WI38 (cell line): Measurements from ENCODE around the gene PLIN4.

Experiments used
- H3K4me3 ChIP-seq: 2 replicates; pipeline ENCODE4 v1.5.1; 2011; ENCODE audit warnings: low read depth, mild to moderate bottlenecking, control low read depth, low read length
- TF ChIP-seq, protein P1 (sequence below): IDR thresholded peaks from 2 replicates; pipeline ENCODE4 v1.5.1; 2012; ENCODE audit warnings: low read depth, mild to moderate bottlenecking, control low read depth, low read length

Gene PLIN4

DNA sequence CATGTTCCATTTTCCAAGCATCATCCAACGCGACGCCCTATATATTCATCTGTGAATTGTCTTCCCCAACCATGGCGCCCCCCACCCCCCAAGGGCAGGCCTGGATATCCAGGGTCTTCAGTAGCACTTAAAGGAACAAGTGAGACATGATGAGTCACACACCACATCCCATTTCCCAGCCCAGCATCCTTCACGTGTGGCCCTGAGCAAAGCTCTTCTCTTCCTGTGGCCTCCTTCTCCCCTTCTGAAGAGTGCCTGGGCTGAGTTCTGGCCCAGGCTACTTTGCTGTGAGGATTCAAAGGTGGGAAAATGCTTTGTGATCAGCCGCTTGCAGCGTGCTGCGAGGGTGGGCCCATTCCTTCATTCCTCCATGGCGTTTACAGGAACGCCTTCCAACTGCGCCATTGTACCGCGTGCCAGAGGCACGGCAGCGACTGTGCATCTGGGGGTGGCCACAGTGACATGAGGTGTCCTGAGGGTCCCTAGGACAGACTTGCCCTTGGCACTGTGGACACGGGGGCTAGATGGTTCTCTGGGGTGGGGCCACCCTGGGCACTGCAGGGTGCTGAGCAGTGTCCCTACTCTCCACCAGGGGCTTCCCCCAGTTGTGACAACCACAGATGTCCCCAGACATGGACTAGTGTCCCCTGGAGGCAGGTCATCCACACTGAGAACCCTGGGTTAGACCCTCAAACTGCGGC lies 11.7 kb downstream of the PLIN4 start:
- no peak overlapping the region for H3K4me3 ChIP-seq
- TF ChIP-seq, protein P1, sequence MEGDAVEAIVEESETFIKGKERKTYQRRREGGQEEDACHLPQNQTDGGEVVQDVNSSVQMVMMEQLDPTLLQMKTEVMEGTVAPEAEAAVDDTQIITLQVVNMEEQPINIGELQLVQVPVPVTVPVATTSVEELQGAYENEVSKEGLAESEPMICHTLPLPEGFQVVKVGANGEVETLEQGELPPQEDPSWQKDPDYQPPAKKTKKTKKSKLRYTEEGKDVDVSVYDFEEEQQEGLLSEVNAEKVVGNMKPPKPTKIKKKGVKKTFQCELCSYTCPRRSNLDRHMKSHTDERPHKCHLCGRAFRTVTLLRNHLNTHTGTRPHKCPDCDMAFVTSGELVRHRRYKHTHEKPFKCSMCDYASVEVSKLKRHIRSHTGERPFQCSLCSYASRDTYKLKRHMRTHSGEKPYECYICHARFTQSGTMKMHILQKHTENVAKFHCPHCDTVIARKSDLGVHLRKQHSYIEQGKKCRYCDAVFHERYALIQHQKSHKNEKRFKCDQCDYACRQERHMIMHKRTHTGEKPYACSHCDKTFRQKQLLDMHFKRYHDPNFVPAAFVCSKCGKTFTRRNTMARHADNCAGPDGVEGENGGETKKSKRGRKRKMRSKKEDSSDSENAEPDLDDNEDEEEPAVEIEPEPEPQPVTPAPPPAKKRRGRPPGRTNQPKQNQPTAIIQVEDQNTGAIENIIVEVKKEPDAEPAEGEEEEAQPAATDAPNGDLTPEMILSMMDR, result no peak

DNA sequence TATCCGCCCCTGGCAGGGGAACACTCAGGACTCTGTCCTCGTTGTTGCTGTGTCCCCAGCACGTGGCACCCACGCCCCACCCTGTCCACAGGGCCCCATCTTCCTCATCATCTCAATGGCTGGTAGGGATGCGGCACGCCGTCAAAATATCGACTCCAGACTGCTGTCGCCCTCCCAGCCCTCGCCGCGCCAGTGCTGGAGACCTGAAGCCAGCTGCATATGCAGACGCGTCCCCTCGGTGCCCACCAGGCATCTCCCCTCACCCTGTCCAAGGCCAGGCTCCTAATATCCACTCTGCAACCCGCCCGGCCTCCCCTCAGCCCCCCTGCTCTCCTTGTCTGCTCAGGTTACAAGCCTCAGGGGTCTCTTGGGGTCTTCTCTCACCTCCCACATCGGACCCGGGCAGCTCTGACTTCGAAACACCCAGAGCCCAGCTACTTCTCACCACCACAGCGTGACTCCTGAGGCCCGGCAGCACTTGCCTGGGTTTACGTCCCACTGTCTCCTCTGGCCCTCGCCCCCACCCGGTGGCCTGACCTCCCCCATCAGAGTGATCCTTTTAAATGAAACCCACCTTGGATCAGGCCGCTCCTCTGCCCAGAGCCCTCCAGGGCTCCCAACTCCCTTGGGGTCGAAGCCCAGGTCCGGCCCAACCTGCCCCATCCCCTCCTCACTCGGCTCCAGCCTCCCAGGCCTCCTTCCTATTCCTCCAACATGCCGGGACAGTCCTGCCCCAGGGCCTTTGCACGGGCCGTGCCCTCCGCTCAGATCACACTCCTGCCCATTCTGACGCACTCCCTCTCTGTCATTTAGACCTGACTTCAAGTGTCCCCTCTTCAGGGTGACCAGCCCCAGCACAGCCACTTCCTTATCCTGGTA lies 12.5 kb downstream of the PLIN4 start:
- H3K4me3 ChIP-seq, result no peak overlapping the region
- TF ChIP-seq, protein P1, result no peak

DNA sequence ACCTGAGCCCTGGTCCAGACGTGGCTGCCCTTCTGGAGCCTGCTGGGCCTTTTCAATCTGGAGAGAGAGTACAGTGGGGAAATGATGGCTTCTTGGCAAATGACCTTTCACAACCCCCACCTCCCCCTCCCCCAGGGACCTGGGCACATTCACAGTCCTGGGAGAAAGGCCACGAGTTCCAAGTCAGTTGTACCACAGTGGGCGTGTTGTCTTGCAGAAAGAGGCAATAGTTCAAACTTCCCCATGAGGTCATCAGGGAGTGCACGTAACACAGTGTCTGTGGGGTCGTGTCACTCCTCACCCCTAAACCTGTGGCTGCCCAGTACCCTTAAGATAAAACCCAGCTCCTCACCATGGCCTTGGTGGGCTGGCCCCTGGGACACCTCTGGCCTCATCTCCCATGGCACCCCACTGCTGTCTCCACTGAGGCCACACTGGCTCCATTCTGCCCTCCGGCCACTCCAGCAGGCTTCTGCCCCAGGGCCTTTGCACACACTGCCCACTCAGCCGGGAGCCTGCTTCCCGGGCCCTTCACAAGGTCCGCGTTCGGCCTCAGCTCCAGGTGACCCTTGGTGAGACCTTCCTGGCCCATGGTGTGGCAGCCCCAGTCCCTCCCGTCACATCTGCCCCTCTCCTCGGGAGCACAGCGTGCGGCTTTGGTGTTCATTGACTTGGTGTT lies 13.3 kb downstream of the PLIN4 start:
- TF ChIP-seq, protein P1, result no peak

DNA sequence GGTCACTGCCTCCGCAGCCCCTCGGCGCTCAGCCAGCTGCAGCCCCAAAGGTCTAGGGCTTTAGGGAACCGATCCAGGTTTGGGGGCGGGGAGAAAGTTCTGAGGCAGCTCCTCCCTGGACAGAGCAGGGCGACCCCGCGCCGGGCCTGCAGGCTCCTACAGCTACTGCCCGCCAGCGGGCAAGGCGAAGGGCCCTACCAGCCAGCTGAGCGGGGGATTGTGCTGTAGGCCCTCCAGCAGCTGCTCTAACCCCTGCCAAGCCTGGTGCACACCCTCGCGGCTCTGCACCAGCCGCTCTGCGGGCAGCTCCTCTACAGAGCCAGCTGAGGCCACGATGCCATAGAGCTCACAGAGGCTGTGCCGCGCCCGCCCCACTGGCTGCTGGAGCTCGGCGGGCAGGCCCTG lies 14.0 kb downstream of the PLIN4 start:
- TF ChIP-seq, protein P1, result no peak
- H3K4me3 ChIP-seq, result no peak overlapping the region

More for the DNA sequence above, 13.3 kb downstream of the PLIN4 start:
- H3K4me3 ChIP-seq, result no peak overlapping the region

DNA sequence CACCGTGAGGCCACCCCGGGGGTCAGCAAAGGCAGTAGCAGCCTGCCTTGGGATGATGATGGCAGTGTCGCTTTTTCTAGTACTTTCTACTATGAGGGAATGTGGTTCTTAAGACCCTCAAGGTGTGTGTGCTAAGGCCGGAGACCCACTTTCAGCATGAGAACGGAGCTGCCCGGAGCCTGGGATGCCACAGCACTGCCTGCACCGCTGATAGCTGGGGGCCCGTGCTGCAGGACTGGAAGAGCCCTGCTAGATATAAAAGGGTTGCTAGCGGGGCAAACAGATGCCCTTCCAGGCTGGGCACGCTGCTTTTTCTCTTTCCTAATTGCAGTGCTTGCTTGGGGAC lies 14.5 kb downstream of the PLIN4 start:
- H3K4me3 ChIP-seq, result no peak overlapping the region
- TF ChIP-seq, protein P1, result no peak

DNA sequence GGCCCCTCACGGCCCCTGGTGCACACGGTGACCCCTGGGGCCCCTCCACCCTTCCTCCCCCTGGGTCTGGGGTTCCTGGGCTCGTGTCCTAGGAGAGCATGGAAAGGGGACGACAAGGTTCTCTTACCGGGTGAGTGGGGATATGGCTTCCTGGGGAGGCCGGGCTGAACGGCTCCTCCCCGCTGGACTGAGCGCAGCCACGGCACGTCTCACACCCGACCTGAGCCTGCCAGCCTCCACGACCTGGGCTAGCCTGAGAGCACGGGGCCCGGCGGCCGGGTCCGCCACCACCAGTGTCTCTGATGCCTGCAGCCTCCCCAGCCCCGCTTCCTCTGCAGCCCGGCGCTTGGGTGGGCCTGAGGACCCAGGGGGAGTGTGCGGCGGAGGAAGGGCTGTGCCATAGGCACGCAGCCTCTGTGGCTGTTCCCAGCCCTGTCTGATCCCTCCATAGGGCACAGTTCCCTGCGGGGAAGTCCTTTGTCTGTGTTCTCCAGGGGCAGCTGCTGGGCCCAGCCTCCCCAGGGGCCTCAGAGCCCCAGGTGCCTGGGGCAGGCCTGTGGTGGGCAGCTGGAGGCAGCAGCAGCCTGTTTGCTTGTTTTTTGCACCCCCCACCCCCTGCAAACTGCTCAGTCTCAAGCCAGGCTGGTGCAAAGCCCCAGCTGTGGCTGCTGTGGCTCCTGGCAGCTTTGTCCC lies 15.0 kb downstream of the PLIN4 start:
- TF ChIP-seq, protein P1, result no peak
- H3K4me3 ChIP-seq, result no peak overlapping the region
